NCI-H1092 (cell line): ENCODE data around the gene RAB6B.

Experiments used
- DNase-seq: peaks from one replicate; lab custom pipeline; 2025; lab: John Stamatoyannopoulos, UW

Gene RAB6B

GRCh38 chr3:133894353-133895207 is 1.1 kb downstream of the RAB6B start:
- no peak for DNase-seq

GRCh38 chr3:133893683-133894352 is 1.9 kb downstream of the RAB6B start:
- DNase-seq, result no peak

- DNase-seq, result no peak
Observed at GRCh38 chr3:133892541-133893231, 3.0 kb downstream of the RAB6B start.

- DNase-seq, result no peak
Observed at GRCh38 chr3:133891662-133892378, 3.9 kb downstream of the RAB6B start.

GRCh38 chr3:133890972-133891644 is 4.6 kb downstream of the RAB6B start:
- DNase-seq, result no peak

- DNase-seq, result no peak
Observed at GRCh38 chr3:133890037-133890436, 5.6 kb downstream of the RAB6B start.

- DNase-seq, result no peak
Observed at GRCh38 chr3:133888726-133889340, 6.8 kb downstream of the RAB6B start.

GRCh38 chr3:133887803-133888703 is 7.6 kb downstream of the RAB6B start:
- DNase-seq, result no peak

- no peak for DNase-seq
Observed at GRCh38 chr3:133887074-133887802, 8.4 kb downstream of the RAB6B start.

- no peak for DNase-seq
Observed at GRCh38 chr3:133886031-133886722, 9.5 kb downstream of the RAB6B start.

GRCh38 chr3:133884887-133885711 is 10.6 kb downstream of the RAB6B start:
- no peak for DNase-seq

GRCh38 chr3:133884054-133884886 is 11.4 kb downstream of the RAB6B start:
- DNase-seq, result no peak

GRCh38 chr3:133883641-133884040 is 12.0 kb downstream of the RAB6B start:
- no peak for DNase-seq

- DNase-seq, result no peak
Observed at GRCh38 chr3:133882986-133883586, 12.6 kb downstream of the RAB6B start.

GRCh38 chr3:133881939-133882825 is 13.5 kb downstream of the RAB6B start:
- DNase-seq, result no peak
